Right ventricle myocardium inferior (tissue), 1 donor: Measurements from ENCODE around the gene TPP1. TPM values are rescaled to one million over a fixed set of nuclear protein-coding genes. Genes with fewer than 3 reads are reported as not detected.

ENCODE experiments used
- ATAC-seq: fragments of 200-7000 bp; cut with Tn5 transposase; one replicate; pipeline ENCODE4 v1.9.1; 2020; ENCODE audit warnings: mild to moderate bottlenecking, moderate library complexity
- DNase-seq: peaks from one replicate; pipeline ENCODE4 v3.0.0; 2021; ENCODE audit errors: missing footprints
- intact Hi-C: fragments of 100-400 bp; cut with DNase I; formaldehyde crosslinking; loops from one replicate; pipeline ENCODE4 v1.11.0; 2022
- total RNA-seq: library from RNA; stranded (reverse); fragmentation: NEBNext Ultra II Directional; extraction: Animal tissue kit (Norgen Biotek cat#: 25700); gene quantifications from one replicate; pipeline ENCODE4 v1.2.1, GENCODE V29; 2021
- donor health status: DM: no; HTN: yes; CAD: no; lungs with severe emphysema.

Gene TPP1
- total RNA-seq, 1 donor from 2014 or later, result 81.5 TPM

GRCh38 chr11:6650980-6651379 lies 31.8 kb upstream of the TPP1 start:
- intact Hi-C loops, result no loop called here
- DNase-seq (no peak), ATAC-seq (no peak)

- intact Hi-C loops, result no loop called here
- no peak for DNase-seq
Observed at GRCh38 chr11:6650104-6650503, 30.9 kb upstream of the TPP1 start.

GRCh38 chr11:6648501-6648900 lies 29.3 kb upstream of the TPP1 start:
- intact Hi-C loops, result loop anchor here (5.0 kb wide), 1 partner anchor 34 kb away; the partner anchor contains the start of gene MRPL17
- ATAC-seq (no peak), DNase-seq (no peak)

More at GRCh38 chr11:6650104-6650503, 30.9 kb upstream of the TPP1 start:
- no peak for ATAC-seq

- ATAC-seq, result no peak
- intact Hi-C loops, result loop anchor here (5.0 kb wide), 1 partner anchor 34 kb away; the partner anchor contains the start of gene MRPL17
- no peak for DNase-seq
Observed at GRCh38 chr11:6647836-6648235, 28.6 kb upstream of the TPP1 start.

- intact Hi-C loops, result loop anchor here (5.0 kb wide), 1 partner anchor 35 kb away; the partner anchor contains the start of gene MRPL17
- peak; percentile 72 for DNase-seq
- peak; percentile 30 for ATAC-seq
Observed at GRCh38 chr11:6646918-6647679, 27.9 kb upstream of the TPP1 start.

GRCh38 chr11:6646576-6646917 lies 27.3 kb upstream of the TPP1 start:
- intact Hi-C loops, result loop anchor here (5.0 kb wide), 1 partner anchor 36 kb away; the partner anchor contains the start of gene MRPL17
- ATAC-seq, result peak; percentile 74
- peak; percentile 74 for DNase-seq

- DNase-seq (peak; percentile 89), ATAC-seq (peak; percentile 82)
- intact Hi-C loops, result loop anchor here (5.0 kb wide), 1 partner anchor 36 kb away; the partner anchor contains the start of gene MRPL17
Observed at GRCh38 chr11:6646071-6646470, 26.8 kb upstream of the TPP1 start.

- DNase-seq (no peak), ATAC-seq (no peak)
- intact Hi-C loops, result no loop called here
Observed at GRCh38 chr11:6642957-6643356, 23.7 kb upstream of the TPP1 start.

- intact Hi-C loops, result no loop called here
- ATAC-seq (no peak), DNase-seq (no peak)
Observed at GRCh38 chr11:6640985-6641701, 21.9 kb upstream of the TPP1 start.

GRCh38 chr11:6640036-6640984 lies 21.1 kb upstream of the TPP1 start:
- intact Hi-C loops, result no loop called here
- no peak for DNase-seq
- no peak for ATAC-seq

GRCh38 chr11:6638429-6638828 lies 19.2 kb upstream of the TPP1 start:
- DNase-seq (no peak), ATAC-seq (no peak)
- intact Hi-C loops, result no loop called here

- ATAC-seq, result peak; percentile 67
- no peak for DNase-seq
- intact Hi-C loops, result no loop called here
Observed at GRCh38 chr11:6637871-6638270, 18.6 kb upstream of the TPP1 start.

GRCh38 chr11:6636480-6636879 lies 17.3 kb upstream of the TPP1 start:
- DNase-seq, result no peak
- ATAC-seq, result no peak
- intact Hi-C loops, result no loop called here

GRCh38 chr11:6635082-6635932 lies 16.1 kb upstream of the TPP1 start:
- intact Hi-C loops, result loop anchor here (1.0 kb wide), 1 partner anchor 15 kb away; no protein-coding TSS in a partner anchor
- peak; percentile 82 for ATAC-seq

GRCh38 chr11:6634534-6634933 lies 15.3 kb upstream of the TPP1 start:
- intact Hi-C loops, result no loop called here
- ATAC-seq (no peak), DNase-seq (no peak)

More at GRCh38 chr11:6635082-6635932, 16.1 kb upstream of the TPP1 start:
- DNase-seq, result peak; percentile 88

- DNase-seq (peak; percentile 83), ATAC-seq (peak; percentile 23)
- intact Hi-C loops, result no loop called here
Observed at GRCh38 chr11:6633422-6634408, 14.5 kb upstream of the TPP1 start.
